ENCODE data around the gene IL25. TPM values are rescaled to one million over a fixed set of nuclear protein-coding genes. Genes with fewer than 3 reads are reported as not detected.
"Not testable (repeated sequence)": the region's sequence is repeated elsewhere in the genome, so short reads cannot be mapped to it uniquely, and the experiment has no call there.

Gene IL25
- total RNA-seq, 2 donors from 2014 or later = not detected

DNA sequence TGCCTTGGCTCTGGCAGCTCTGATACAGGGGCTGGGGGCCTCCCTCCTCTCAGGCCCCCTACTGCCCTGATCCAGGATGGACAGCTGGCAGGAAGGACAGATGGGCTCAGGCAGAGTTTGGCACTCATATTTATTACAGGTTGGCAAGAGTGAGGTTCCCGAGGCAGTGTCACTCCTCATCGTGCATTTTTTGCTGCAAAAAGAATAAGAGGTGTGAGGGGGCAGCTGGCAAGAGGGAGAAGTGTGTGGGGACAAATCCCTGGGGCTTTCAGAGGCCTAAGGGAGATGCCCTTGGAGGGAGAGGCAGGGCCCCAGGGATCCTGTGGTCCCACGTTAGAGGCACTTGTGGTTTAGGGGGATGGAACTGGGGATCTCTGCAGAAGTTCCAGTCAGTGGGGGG, 9.3 kb downstream of the IL25 start:
- no peak overlapping the region for H3K4me3 Mint-ChIP-seq
- H3K36me3 Mint-ChIP-seq (ENCODE audit: insufficient read depth in 2 of 2) = no peaks in the 10 kb centered on the region
- DNase-seq (no peak), ATAC-seq (replicated peaks in 1 of 2) (no peak)
- H3K27ac Mint-ChIP-seq = no peak overlapping the region
- no peaks in the 10 kb centered on the region for H3K27me3 Mint-ChIP-seq (ENCODE audit: low read depth)
- no peaks in the 10 kb centered on the region for H3K4me1 Mint-ChIP-seq (ENCODE audit: low read depth)
- H3K9me3 Mint-ChIP-seq = no peaks in the 10 kb centered on the region

DNA sequence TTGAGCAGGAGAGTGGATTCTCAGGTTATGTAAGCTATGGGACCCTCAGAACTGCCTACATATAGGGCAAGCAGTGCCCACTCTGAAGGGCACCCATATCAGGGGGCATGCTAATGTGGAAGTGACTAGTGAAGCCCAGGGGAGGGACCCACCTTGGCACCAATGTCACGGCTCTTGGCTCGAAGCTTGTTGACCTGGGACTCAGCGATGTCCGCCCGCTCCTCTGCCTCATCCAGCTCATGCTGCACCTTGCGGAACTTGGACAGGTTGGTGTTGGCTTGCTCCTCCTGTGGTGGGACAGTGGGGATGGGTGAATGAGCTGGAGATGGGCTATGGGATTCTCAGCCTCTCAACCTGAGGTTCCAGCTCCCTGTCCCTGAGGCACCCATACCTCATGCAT, 9.7 kb downstream of the IL25 start:
- DNase-seq = no peak
- H3K27me3 Mint-ChIP-seq (ENCODE audit: low read depth) = no peaks in the 10 kb centered on the region
- no peaks in the 10 kb centered on the region for H3K9me3 Mint-ChIP-seq
- no peak overlapping the region for H3K4me3 Mint-ChIP-seq
- H3K36me3 Mint-ChIP-seq (ENCODE audit: insufficient read depth in 2 of 2) = no peaks in the 10 kb centered on the region
- H3K4me1 Mint-ChIP-seq (ENCODE audit: low read depth) = no peaks in the 10 kb centered on the region
- no peak overlapping the region for H3K27ac Mint-ChIP-seq
- ATAC-seq (replicated peaks in 1 of 2) = no peak

DNA sequence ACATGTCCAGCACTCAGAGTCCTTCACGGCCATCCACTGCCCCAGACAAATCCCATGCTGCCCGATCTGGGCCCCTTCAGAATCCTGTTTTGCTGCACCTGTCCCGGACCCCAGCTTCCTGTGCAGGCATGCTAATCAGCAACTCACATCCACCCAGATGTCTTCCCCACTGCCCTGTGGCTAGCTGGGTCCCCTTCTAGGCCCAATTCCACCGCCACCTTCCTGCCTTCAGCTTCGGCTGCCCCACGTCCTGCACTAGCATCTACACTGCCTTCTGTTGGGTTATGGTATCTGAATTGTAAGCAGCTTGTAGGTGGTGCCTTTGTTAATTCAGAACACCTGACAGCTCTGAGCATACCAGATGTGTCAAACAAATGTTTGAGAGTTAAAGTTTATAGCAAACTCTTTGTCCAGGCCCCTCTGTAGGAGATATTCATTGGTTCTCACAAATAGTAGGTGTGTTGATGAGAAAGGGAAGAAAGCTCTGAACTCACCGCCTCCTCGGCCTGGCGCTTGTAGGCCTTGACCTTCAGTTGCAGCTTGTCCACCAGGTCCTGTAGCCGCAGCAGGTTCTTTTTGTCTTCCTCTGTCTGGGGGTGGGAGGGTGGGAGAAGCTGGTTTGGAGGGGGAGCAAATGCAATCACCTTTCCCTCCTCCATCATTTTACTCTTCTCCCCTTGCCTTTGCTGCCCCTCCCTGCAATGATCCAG, 10.3 kb downstream of the IL25 start:
- Mint-ChIP-seq H3K27ac (no peak overlapping the region), H3K27me3 (ENCODE audit: low read depth) (no peaks in the 10 kb centered on the region), H3K9me3 (no peaks in the 10 kb centered on the region), H3K4me3 (no peak overlapping the region), H3K36me3 (ENCODE audit: insufficient read depth in 2 of 2) (no peaks in the 10 kb centered on the region), H3K4me1 (ENCODE audit: low read depth) (no peaks in the 10 kb centered on the region)
- no peak for ATAC-seq (replicated peaks in 1 of 2)
- no peak for DNase-seq

DNA sequence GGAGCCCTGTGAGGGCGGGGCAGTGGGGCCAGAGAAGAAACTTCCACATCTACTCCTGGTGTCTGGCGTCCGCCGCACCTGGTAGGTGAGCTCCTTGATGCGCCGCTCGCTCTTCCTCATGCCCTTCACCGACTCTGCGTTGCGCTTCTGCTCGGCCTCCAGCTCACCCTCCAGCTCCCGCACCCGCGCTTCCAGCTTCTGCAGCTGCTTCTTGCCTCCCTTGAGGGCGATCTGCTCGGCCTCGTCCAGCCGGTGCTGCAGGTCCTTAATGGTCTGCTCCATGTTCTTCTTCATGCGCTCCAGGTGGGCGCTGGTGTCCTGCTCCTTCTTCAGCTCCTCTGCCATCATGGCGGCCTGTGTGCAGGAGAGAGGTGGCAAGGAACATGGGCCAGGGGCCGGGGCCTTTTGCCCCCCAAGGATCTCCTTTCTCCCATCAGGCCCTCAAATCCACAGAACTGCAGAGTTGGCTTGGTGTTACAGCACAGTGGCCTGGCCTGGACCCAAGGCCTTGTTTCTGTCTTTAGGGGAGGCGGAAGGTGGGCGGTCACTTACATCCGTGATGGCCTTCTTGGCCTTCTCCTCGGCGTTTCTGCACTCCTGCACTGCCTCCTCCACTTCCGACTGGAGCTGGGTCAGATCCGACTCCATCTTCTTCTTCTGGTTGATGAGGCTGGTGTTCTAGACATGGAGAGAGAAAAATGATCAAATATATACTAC, 11.9 kb downstream of the IL25 start:
- Mint-ChIP-seq H3K4me1 (ENCODE audit: low read depth) (no peaks in the 10 kb centered on the region), H3K27ac (no peak overlapping the region), H3K9me3 (no peaks in the 10 kb centered on the region), H3K36me3 (ENCODE audit: insufficient read depth in 2 of 2) (no peaks in the 10 kb centered on the region), H3K27me3 (ENCODE audit: low read depth) (no peaks in the 10 kb centered on the region), H3K4me3 (no peak overlapping the region)
- ATAC-seq (replicated peaks in 1 of 2) = no peak
- DNase-seq = no peak

DNA sequence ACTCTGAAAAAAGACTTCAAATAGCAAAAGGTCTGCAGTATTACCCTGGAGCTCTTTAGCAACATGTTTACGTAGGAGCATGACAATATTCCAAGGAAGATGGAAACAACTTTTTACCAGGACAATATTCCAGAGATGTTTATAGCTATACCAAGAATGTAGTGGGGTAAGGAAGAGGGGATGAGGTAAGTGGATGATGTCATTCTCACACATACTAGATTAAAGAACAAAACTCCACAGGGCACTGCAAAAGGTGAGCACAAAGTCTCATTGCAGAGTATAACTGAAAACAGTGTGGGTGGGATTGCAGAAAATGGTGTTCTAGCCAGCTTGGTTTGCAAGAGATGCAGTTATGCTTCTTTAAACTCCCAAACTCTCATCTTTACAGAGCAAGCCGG, 12.6 kb downstream of the IL25 start:
- no peaks in the 10 kb centered on the region for H3K36me3 Mint-ChIP-seq (ENCODE audit: insufficient read depth in 2 of 2)
- no peak for DNase-seq
- ATAC-seq (replicated peaks in 1 of 2) = no peak
- no peaks in the 10 kb centered on the region for H3K27me3 Mint-ChIP-seq (ENCODE audit: low read depth)
- no peak overlapping the region for H3K27ac Mint-ChIP-seq
- H3K4me1 Mint-ChIP-seq (ENCODE audit: low read depth) = no peaks in the 10 kb centered on the region
- no peaks in the 10 kb centered on the region for H3K9me3 Mint-ChIP-seq
- no peak overlapping the region for H3K4me3 Mint-ChIP-seq

DNA sequence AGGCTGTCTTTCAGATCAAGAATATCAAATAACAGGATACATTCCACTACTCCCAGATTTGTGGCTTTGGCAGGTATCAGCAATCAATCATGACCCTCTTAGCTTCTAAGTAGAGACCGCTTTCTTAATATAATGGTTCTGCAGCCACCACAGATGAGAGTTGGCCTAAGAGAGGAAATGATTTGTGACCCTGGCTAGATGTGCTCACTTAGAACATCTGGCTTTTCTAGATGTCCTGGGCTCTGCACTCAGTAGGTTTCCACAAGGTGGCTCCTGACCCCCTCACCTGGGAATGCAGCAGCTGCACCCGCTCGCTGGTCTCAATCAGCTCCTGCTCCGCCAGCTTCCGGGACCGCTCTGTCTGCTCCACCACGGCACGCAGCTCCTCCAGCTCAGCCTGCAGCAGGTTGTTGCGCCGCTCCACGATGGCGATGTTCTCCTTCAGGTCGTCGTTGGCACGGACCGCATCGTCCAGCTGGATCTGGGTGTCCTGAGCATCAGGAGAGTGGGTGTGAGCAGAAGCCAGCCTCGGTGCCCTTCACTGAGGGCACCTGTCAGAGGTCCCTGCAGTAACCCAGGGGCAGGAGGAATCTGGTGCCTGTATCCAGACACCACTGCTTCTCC, 13.1 kb downstream of the IL25 start:
- H3K27me3 Mint-ChIP-seq (ENCODE audit: low read depth) = no peaks in the 10 kb centered on the region
- H3K27ac Mint-ChIP-seq = no peak overlapping the region
- DNase-seq (no peak), ATAC-seq (replicated peaks in 1 of 2) (no peak)
- no peak overlapping the region for H3K4me3 Mint-ChIP-seq
- no peaks in the 10 kb centered on the region for H3K4me1 Mint-ChIP-seq (ENCODE audit: low read depth)
- no peaks in the 10 kb centered on the region for H3K9me3 Mint-ChIP-seq
- H3K36me3 Mint-ChIP-seq (ENCODE audit: insufficient read depth in 2 of 2) = no peaks in the 10 kb centered on the region

DNA sequence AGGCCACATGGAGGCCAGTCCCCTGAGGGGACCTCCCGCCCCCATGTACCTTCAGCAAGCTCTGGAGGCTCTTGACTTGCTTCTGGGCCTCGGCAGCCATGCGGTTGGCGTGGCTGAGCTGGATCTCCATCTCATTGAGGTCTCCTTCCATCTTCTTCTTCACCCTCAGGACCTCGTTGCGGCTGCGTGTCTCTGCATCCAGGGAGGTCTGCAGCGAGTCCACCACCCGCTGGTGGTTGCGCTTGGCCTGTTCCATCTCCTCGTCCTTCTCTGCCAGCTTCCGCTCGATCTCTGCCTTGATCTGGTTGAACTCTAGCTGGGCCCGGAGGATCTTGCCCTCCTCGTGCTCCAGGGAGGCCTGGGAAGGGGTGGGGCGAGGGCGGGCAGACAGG, 13.7 kb downstream of the IL25 start:
- not testable (repeated sequence) for H3K9me3 Mint-ChIP-seq; H3K27ac Mint-ChIP-seq; H3K27me3 Mint-ChIP-seq (ENCODE audit: low read depth); ATAC-seq (replicated peaks in 1 of 2); H3K36me3 Mint-ChIP-seq (ENCODE audit: insufficient read depth in 2 of 2); H3K4me3 Mint-ChIP-seq; H3K4me1 Mint-ChIP-seq (ENCODE audit: low read depth); DNase-seq

DNA sequence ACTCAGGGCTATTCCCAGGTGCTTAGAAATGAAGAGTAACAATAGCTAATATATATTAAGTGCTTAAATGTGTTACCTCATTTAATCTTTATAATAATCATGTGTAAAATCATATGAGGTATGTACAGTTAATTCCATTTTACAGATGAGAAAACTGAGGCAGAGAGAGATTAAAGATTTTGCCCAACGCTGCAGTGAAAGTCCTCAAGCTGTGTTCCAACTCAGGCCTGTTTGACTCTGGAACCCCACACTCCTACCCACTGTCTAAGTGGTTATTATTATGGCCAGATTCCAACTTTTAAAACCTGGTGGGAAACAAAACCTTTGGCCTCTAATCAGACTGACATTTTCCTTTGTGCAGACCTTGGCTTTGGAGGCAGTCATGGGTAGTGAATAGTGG, 14.4 kb downstream of the IL25 start:
- DNase-seq = no peak
- H3K36me3 Mint-ChIP-seq (ENCODE audit: insufficient read depth in 2 of 2) = no peaks in the 10 kb centered on the region
- no peak for ATAC-seq (replicated peaks in 1 of 2)
- H3K4me3 Mint-ChIP-seq = no peak overlapping the region
- no peaks in the 10 kb centered on the region for H3K27me3 Mint-ChIP-seq (ENCODE audit: low read depth)
- H3K4me1 Mint-ChIP-seq (ENCODE audit: low read depth) = no peaks in the 10 kb centered on the region
- no peaks in the 10 kb centered on the region for H3K9me3 Mint-ChIP-seq
- H3K27ac Mint-ChIP-seq = no peak overlapping the region

DNA sequence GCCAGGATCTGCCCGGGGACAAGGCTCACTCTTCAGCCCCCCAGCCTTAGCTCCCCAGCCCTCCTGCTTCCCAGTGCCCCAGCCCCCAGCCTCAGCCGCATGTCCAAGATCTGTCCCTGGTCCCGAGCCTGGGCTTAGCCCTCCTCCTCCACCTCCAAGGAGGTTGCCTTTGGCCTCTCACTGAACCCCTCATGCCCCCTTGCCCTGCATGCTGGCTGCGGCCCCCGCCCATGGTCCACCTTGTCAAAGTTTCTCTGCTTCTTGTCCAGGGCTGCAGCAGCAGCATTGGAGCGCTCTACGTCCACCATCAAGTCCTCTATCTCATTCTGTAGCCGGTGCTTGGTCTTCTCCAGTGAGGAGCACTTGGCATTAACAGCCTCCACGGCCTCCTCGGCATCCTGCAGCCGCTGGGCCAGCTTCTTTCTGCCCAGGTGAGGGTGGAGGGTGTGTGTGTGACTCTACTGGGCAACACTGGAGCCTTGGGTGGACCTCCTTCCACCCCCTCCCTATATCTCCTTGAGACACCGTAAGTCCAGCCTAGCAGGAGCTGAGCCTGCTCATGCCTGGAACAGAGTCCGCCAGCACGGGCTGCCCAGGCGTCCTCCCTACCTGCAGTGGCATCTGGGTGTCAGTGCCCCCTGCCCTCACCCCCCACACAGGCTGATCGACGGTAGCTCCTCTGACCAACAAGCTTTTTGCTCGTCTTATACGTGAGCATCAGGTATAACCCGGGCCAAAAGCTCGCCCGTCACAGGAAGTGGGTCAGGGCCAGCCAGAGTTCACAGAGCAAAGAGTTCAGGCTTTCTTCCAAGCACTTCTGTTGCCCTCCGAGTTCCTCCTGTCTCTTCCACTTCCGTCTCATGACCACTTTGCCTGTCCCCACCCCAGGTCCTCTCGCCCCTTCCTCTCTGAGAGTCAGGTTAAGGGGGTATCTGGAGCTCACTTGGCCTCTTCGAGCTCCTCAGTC, 15.6 kb downstream of the IL25 start:
- H3K27ac Mint-ChIP-seq = no peak overlapping the region
- H3K4me1 Mint-ChIP-seq (ENCODE audit: low read depth) = no peaks in the 10 kb centered on the region
- no peak overlapping the region for H3K4me3 Mint-ChIP-seq
- no peak for DNase-seq
- ATAC-seq (replicated peaks in 1 of 2) = no peak
- no peaks in the 10 kb centered on the region for H3K36me3 Mint-ChIP-seq (ENCODE audit: insufficient read depth in 2 of 2)
- H3K9me3 Mint-ChIP-seq = no peaks in the 10 kb centered on the region
- no peaks in the 10 kb centered on the region for H3K27me3 Mint-ChIP-seq (ENCODE audit: low read depth)

DNA sequence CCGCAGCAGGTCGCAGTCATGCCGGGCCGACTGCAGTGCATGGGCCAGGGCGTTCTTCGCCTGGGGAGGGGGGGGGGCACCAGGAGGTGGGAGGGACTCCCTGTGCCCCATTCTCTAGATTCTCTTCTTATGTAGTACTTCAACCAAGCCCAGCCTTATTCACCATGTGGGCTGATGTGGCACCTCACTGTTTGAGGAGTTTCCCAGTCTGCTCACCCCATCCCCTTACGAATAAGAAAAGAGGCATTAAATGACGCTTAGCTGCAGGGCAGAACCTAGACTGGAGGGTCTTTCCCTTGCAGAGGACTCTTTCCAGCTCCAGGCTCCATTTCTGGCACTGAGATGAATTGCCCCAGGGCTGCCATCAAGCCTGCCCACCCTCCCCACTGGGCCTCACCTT, 16.4 kb downstream of the IL25 start:
- H3K4me1 Mint-ChIP-seq (ENCODE audit: low read depth) = no peaks in the 10 kb centered on the region
- no peaks in the 10 kb centered on the region for H3K9me3 Mint-ChIP-seq
- no peaks in the 10 kb centered on the region for H3K27me3 Mint-ChIP-seq (ENCODE audit: low read depth)
- ATAC-seq (replicated peaks in 1 of 2) = no peak
- no peak overlapping the region for H3K4me3 Mint-ChIP-seq
- no peak for DNase-seq
- no peak overlapping the region for H3K27ac Mint-ChIP-seq
- H3K36me3 Mint-ChIP-seq (ENCODE audit: insufficient read depth in 2 of 2) = no peaks in the 10 kb centered on the region

DNA sequence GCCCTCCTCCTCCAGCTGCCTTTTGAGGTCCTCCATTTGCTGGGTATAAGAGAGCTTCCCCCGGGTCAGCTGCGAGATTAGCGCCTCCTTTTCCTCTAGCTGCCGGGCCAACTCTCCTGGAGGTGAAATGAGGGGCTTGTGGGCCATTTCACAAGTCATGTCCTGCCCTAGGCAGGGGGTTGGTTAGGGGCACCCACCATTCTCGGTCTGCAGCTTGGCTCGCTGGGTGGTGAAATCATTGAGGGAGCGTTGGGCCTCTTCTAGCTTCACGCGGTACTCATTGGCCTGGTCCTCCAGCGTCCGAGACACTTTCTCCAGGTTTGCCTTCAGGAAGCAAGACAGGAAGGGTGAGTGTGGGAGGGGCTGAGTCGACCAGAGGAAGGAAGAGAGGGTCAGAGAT, 16.8 kb downstream of the IL25 start:
- no peak overlapping the region for H3K4me3 Mint-ChIP-seq
- no peak overlapping the region for H3K27ac Mint-ChIP-seq
- no peak for ATAC-seq (replicated peaks in 1 of 2)
- no peaks in the 10 kb centered on the region for H3K9me3 Mint-ChIP-seq
- DNase-seq = no peak
- H3K36me3 Mint-ChIP-seq (ENCODE audit: insufficient read depth in 2 of 2) = no peaks in the 10 kb centered on the region
- H3K4me1 Mint-ChIP-seq (ENCODE audit: low read depth) = no peaks in the 10 kb centered on the region
- H3K27me3 Mint-ChIP-seq (ENCODE audit: low read depth) = no peaks in the 10 kb centered on the region

DNA sequence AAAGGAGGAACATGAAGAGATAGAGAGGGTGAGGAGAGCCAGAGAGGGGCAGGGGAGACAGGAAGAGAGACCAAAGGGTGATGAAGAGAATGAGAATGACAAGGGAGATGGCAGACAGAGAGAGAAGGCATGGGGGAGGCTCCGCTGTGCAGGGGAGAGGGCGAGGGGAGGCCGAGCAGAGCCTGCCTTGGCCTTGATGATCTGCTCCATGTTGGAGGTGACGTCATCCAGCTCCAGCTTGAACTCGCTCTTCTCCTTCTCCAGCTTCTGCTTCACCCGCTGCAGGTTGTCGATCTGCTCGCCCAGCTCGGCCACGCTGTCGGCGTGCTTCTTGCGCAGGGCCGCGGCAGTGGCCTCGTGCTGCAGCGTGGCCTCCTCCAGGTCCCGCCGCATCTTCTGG, 17.3 kb downstream of the IL25 start:
- not testable (repeated sequence) for ATAC-seq (replicated peaks in 1 of 2); H3K27me3 Mint-ChIP-seq (ENCODE audit: low read depth); H3K27ac Mint-ChIP-seq; DNase-seq; H3K4me1 Mint-ChIP-seq (ENCODE audit: low read depth); H3K4me3 Mint-ChIP-seq; H3K9me3 Mint-ChIP-seq; H3K36me3 Mint-ChIP-seq (ENCODE audit: insufficient read depth in 2 of 2)

DNA sequence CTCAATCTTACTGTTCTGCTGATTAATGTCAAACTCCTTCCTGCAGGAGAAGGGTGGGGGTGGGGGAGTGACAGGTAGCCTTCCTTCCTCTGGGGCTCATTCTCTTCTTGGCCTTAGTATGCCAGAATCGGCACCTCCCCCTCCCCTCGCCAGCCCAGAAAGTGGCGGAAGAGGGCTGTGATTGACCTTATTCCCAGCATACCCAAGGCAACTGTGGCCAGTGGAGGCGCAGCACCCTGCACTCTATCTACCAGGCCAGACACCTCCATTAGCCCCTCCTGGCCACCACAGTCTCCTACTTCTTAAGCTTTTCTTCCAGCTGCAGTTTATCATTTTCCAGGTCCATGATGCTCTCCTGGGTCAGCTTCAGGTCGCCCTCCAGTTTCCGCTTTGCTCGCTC, 20.0 kb downstream of the IL25 start:
- Mint-ChIP-seq H3K4me3 (no peak overlapping the region), H3K9me3 (no peaks in the 10 kb centered on the region), H3K27ac (no peak overlapping the region), H3K36me3 (ENCODE audit: insufficient read depth in 2 of 2) (no peaks in the 10 kb centered on the region), H3K4me1 (ENCODE audit: low read depth) (no peaks in the 10 kb centered on the region), H3K27me3 (ENCODE audit: low read depth) (no peaks in the 10 kb centered on the region)
- no peak for ATAC-seq (replicated peaks in 1 of 2)
- DNase-seq = no peak
